Thymus (tissue), 11 donors: ENCODE data around the gene STAB2. TPM values are rescaled to one million over a fixed set of nuclear protein-coding genes. Genes with fewer than 3 reads are reported as not detected.

Experiments used
- DNase-seq, 9 donors: peaks; one replicate each; pipeline ENCODE4 v3.0.0-alpha.2; 2013; ENCODE audit warnings: low spot score in 9 of 9, low read depth in 6 of 9, missing footprints in 1 of 9
- H3K27ac ChIP-seq, 2 donors: one replicate each; pipeline ENCODE4 v1.5.1; 2013; ENCODE audit warnings: control low read depth in 1 of 2, low read depth in 1 of 2, low read length in 1 of 2, mild to moderate bottlenecking in 1 of 2, moderate library complexity in 1 of 2
- H3K27me3 ChIP-seq, 2 donors: one replicate each; pipeline ENCODE4 v1.5.1; 2013; ENCODE audit warnings: low read length in 1 of 2; ENCODE audit not compliant: control insufficient read depth in 2 of 2, insufficient read depth in 1 of 2
- H3K36me3 ChIP-seq, 2 donors: one replicate each; pipeline ENCODE4 v1.5.1; 2013; ENCODE audit warnings: low read length in 1 of 2, mild to moderate bottlenecking in 1 of 2, moderate library complexity in 1 of 2; ENCODE audit not compliant: control insufficient read depth in 2 of 2, insufficient read depth in 2 of 2
- H3K4me1 ChIP-seq, 2 donors: one replicate each; pipeline ENCODE4 v1.5.1; 2013; ENCODE audit warnings: low read length in 2 of 2; ENCODE audit not compliant: control insufficient read depth in 2 of 2, insufficient read depth in 2 of 2
- H3K4me3 ChIP-seq, 2 donors: one replicate each; pipeline ENCODE4 v1.5.1; 2013; ENCODE audit warnings: low read length in 2 of 2, control low read depth in 1 of 2, mild to moderate bottlenecking in 1 of 2
- H3K9me3 ChIP-seq, 2 donors: one replicate each; pipeline ENCODE4 v1.5.1; 2013; ENCODE audit warnings: low read length in 1 of 2, mild to moderate bottlenecking in 1 of 2; ENCODE audit not compliant: control insufficient read depth in 2 of 2, insufficient read depth in 1 of 2
- WGBS: extraction: QIAGEN DNeasy Blood & Tissue Kit; methylation state at CpG from one replicate; pipeline ENCODE4 v1.1.7; 2013; 5-methylcytosine and 5-hydroxymethylcytosine counted together
- polyA plus RNA-seq: library from polyadenylated mRNA; stranded (reverse); fragments of 200-250 nt; gene quantifications from one replicate; pipeline ENCODE4 v1.2.3, GENCODE V29; 2013
- total RNA-seq: library from RNA; stranded (reverse); fragments of 120-200 nt; gene quantifications from one replicate; pipeline ENCODE4 v1.2.4, GENCODE V29; 2013
- donor health status: healthy.

The STAB2 gene
- total and polyA plus RNA-seq, 2 donors, result 0.11 to 0.24 TPM

DNA sequence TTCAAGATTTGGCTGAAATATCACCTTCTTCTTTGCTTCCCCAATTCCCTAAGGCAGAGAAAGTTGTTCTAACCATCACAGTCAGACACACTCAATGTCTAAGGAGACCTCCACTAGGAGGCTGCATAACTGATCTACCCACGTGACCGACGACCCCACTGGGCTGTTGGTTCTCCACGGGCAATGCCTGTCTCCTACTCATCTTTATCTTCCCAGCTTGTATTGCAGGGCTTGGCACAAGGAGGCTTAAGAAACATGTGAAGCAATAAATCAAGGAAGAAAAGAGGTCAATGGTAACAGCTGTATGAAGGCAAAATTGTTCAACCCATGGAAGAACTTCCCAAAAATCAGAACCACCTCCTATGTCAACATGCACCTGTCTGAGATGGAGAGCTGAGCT lies 226.9 kb downstream of the STAB2 start:
- DNase-seq, result no peak
- WGBS, result 92% methylated on average over 4 of the region's 4 CpGs
- no peaks in the 10 kb centered on the region for H3K9me3 ChIP-seq
- no peaks in the 10 kb centered on the region for H3K36me3 ChIP-seq
- H3K27me3 ChIP-seq, result no peaks in the 10 kb centered on the region
- H3K4me1 ChIP-seq, result no peaks in the 10 kb centered on the region
- H3K4me3 ChIP-seq, result no peak overlapping the region
- H3K27ac ChIP-seq, result no peak overlapping the region

DNA sequence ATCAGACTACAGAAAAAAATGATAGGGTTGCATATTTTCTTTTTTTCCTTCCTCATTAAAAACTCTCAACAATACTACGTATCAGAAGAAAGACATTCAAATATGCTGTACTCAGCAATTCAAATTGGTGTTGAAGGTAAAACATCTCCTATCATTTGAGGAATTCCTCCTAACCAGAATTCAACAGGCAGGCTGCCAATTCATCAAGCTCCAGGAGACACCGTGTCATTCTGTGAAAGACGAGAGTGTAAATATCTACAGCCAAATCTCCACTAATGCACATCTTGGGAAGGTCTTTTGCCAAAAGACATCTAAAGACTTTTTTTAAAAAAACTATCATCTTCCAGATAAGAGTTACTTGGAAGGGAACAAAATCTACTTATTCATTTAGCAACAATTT lies 227.4 kb downstream of the STAB2 start:
- Histone ChIP-seq H3K27me3 (no peaks in the 10 kb centered on the region), H3K36me3 (no peaks in the 10 kb centered on the region), H3K27ac (no peak overlapping the region), H3K9me3 (no peaks in the 10 kb centered on the region), H3K4me3 (no peak overlapping the region), H3K4me1 (no peaks in the 10 kb centered on the region)
- WGBS, result 94% methylated on average over 3 of the region's 3 CpGs
- DNase-seq, result peak in 1 of 9 donors; percentile 23

Other genes starting within 250 kb of the STAB2 start
- 1.6 TPM for gene C12orf42, start 91.3 kb upstream of the STAB2 start, total RNA-seq
- gene C12orf42, start 91.3 kb upstream of the STAB2 start, polyA plus RNA-seq, result 0.94 TPM